Liver (tissue), 2 donors: Measurements from ENCODE around the gene SLC44A2.

Experiments used
- YY1 ChIP-seq: IDR thresholded peaks from 2 replicates; pipeline ENCODE4 v1.6.1; 2016; ENCODE audit warnings: antibody characterized with exemption, mild to moderate bottlenecking
- TF ChIP-seq, protein P1 (sequence below): IDR thresholded peaks from 2 replicates; pipeline ENCODE4 v1.6.1; 2016; ENCODE audit warnings: antibody characterized with exemption, mild to moderate bottlenecking
- TF ChIP-seq, protein P2 (sequence below): fragments of 150-350 bp; IDR thresholded peaks from 2 replicates; pipeline ENCODE4 v1.5.1; 2017; ENCODE audit warnings: improper control_type of control experiment, low read depth, low read length; ENCODE audit not compliant: missing input control
- donor health status: healthy.

DNA sequence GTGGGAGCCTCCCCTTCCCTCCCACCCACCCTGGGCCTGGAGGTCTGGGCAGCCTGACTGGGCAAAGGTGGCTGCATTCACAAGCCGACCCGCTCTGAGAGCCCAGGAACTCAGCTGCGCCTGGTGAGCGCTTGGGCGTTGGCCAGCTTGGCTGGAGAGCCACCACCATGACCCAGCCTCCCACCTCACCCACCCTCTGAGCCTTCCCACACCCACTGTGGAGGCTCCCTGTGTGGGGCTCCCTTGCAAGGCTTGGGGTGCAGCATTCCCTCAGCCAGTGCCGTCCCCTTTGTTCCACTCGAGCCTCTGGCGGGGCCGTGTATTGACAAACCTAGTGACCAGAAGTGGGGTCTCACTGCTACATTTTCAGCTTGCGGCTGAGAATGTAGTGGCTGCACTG is 60.8 kb downstream of the SLC44A2 start:
- no peak for TF ChIP-seq YY1
- TF ChIP-seq, protein P1, sequence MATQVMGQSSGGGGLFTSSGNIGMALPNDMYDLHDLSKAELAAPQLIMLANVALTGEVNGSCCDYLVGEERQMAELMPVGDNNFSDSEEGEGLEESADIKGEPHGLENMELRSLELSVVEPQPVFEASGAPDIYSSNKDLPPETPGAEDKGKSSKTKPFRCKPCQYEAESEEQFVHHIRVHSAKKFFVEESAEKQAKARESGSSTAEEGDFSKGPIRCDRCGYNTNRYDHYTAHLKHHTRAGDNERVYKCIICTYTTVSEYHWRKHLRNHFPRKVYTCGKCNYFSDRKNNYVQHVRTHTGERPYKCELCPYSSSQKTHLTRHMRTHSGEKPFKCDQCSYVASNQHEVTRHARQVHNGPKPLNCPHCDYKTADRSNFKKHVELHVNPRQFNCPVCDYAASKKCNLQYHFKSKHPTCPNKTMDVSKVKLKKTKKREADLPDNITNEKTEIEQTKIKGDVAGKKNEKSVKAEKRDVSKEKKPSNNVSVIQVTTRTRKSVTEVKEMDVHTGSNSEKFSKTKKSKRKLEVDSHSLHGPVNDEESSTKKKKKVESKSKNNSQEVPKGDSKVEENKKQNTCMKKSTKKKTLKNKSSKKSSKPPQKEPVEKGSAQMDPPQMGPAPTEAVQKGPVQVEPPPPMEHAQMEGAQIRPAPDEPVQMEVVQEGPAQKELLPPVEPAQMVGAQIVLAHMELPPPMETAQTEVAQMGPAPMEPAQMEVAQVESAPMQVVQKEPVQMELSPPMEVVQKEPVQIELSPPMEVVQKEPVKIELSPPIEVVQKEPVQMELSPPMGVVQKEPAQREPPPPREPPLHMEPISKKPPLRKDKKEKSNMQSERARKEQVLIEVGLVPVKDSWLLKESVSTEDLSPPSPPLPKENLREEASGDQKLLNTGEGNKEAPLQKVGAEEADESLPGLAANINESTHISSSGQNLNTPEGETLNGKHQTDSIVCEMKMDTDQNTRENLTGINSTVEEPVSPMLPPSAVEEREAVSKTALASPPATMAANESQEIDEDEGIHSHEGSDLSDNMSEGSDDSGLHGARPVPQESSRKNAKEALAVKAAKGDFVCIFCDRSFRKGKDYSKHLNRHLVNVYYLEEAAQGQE: no peak
- TF ChIP-seq, protein P2, sequence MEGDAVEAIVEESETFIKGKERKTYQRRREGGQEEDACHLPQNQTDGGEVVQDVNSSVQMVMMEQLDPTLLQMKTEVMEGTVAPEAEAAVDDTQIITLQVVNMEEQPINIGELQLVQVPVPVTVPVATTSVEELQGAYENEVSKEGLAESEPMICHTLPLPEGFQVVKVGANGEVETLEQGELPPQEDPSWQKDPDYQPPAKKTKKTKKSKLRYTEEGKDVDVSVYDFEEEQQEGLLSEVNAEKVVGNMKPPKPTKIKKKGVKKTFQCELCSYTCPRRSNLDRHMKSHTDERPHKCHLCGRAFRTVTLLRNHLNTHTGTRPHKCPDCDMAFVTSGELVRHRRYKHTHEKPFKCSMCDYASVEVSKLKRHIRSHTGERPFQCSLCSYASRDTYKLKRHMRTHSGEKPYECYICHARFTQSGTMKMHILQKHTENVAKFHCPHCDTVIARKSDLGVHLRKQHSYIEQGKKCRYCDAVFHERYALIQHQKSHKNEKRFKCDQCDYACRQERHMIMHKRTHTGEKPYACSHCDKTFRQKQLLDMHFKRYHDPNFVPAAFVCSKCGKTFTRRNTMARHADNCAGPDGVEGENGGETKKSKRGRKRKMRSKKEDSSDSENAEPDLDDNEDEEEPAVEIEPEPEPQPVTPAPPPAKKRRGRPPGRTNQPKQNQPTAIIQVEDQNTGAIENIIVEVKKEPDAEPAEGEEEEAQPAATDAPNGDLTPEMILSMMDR: no peak
